ENCODE results near the gene SWSAP1.

Gene SWSAP1

GRCh38 chr19:11361771-11362731, 12.4 kb upstream of the SWSAP1 start:
- no peaks in the 10 kb centered on the region; the same call in 1 of the 2 replicates for H3K4me1 ChIP-seq (ENCODE audit: insufficient read depth, low read length)
- H3K9ac ChIP-seq (ENCODE audit: low read depth, low read length): peak overlapping the region; percentile 35; the same call in 1 of the 2 replicates
- no peaks in the 10 kb centered on the region for H3K9me3 ChIP-seq (ENCODE audit: control insufficient read depth, insufficient read depth, low read length)
- H3K36me3 ChIP-seq (ENCODE audit: insufficient read depth, low read length): no peaks in the 10 kb centered on the region

- H3K4me1 ChIP-seq (ENCODE audit: insufficient read depth, low read length): no peaks in the 10 kb centered on the region; the same call in 1 of the 2 replicates
- H3K36me3 ChIP-seq (ENCODE audit: insufficient read depth, low read length): no peaks in the 10 kb centered on the region
- no peak overlapping the region for H3K9ac ChIP-seq (ENCODE audit: low read depth, low read length)
- H3K9me3 ChIP-seq (ENCODE audit: control insufficient read depth, insufficient read depth, low read length): no peaks in the 10 kb centered on the region
Measured at GRCh38 chr19:11363881-11364280, 10.6 kb upstream of the SWSAP1 start.

- H3K9me3 ChIP-seq (ENCODE audit: control insufficient read depth, insufficient read depth, low read length): no peaks in the 10 kb centered on the region
- no peaks in the 10 kb centered on the region for H3K36me3 ChIP-seq (ENCODE audit: insufficient read depth, low read length)
- H3K4me1 ChIP-seq (ENCODE audit: insufficient read depth, low read length): no peaks in the 10 kb centered on the region; the same call in 1 of the 2 replicates
- no peak overlapping the region for H3K9ac ChIP-seq (ENCODE audit: low read depth, low read length)
Measured at GRCh38 chr19:11364296-11364904, 10.1 kb upstream of the SWSAP1 start.

GRCh38 chr19:11364935-11365334, 9.5 kb upstream of the SWSAP1 start:
- Histone ChIP-seq H3K9ac (ENCODE audit: low read depth, low read length) (no peak overlapping the region), H3K9me3 (ENCODE audit: control insufficient read depth, insufficient read depth, low read length) (no peaks in the 10 kb centered on the region), H3K36me3 (ENCODE audit: insufficient read depth, low read length) (no peaks in the 10 kb centered on the region), H3K4me1 (ENCODE audit: insufficient read depth, low read length) (no peaks in the 10 kb centered on the region; the same call in 1 of the 2 replicates)

GRCh38 chr19:11365557-11366117, 8.8 kb upstream of the SWSAP1 start:
- Histone ChIP-seq H3K4me1 (ENCODE audit: insufficient read depth, low read length) (no peaks in the 10 kb centered on the region; the same call in 1 of the 2 replicates), H3K9me3 (ENCODE audit: control insufficient read depth, insufficient read depth, low read length) (no peaks in the 10 kb centered on the region), H3K9ac (ENCODE audit: low read depth, low read length) (no peak overlapping the region), H3K36me3 (ENCODE audit: insufficient read depth, low read length) (no peaks in the 10 kb centered on the region)

GRCh38 chr19:11367528-11367927, 6.9 kb upstream of the SWSAP1 start:
- Histone ChIP-seq H3K9ac (ENCODE audit: low read depth, low read length) (no peak overlapping the region), H3K36me3 (ENCODE audit: insufficient read depth, low read length) (no peaks in the 10 kb centered on the region), H3K9me3 (ENCODE audit: control insufficient read depth, insufficient read depth, low read length) (no peaks in the 10 kb centered on the region), H3K4me1 (ENCODE audit: insufficient read depth, low read length) (no peaks in the 10 kb centered on the region)

- H3K36me3 ChIP-seq (ENCODE audit: insufficient read depth, low read length): no peaks in the 10 kb centered on the region
Measured at GRCh38 chr19:11370744-11371143, 3.7 kb upstream of the SWSAP1 start.

GRCh38 chr19:11373166-11373884, 1.1 kb upstream of the SWSAP1 start:
- Histone ChIP-seq H3K9ac (ENCODE audit: low read depth, low read length) (peak overlapping the region; percentile 85; the same call in 1 of the 2 replicates), H3K9me3 (ENCODE audit: control insufficient read depth, insufficient read depth, low read length) (no peaks in the 10 kb centered on the region), H3K36me3 (ENCODE audit: insufficient read depth, low read length) (no peaks in the 10 kb centered on the region), H3K4me1 (ENCODE audit: insufficient read depth, low read length) (no peaks in the 10 kb centered on the region; the same call in 1 of the 2 replicates)

More at GRCh38 chr19:11370744-11371143, 3.7 kb upstream of the SWSAP1 start:
- H3K9me3 ChIP-seq (ENCODE audit: control insufficient read depth, insufficient read depth, low read length): no peaks in the 10 kb centered on the region
- no peaks in the 10 kb centered on the region for H3K4me1 ChIP-seq (ENCODE audit: insufficient read depth, low read length)
- H3K9ac ChIP-seq (ENCODE audit: low read depth, low read length): no peak overlapping the region

- Histone ChIP-seq H3K4me1 (ENCODE audit: insufficient read depth, low read length) (no peaks in the 10 kb centered on the region; the same call in 1 of the 2 replicates), H3K9ac (ENCODE audit: low read depth, low read length) (peak overlapping the region; percentile 85; the same call in 1 of the 2 replicates), H3K36me3 (ENCODE audit: insufficient read depth, low read length) (no peaks in the 10 kb centered on the region), H3K9me3 (ENCODE audit: control insufficient read depth, insufficient read depth, low read length) (no peaks in the 10 kb centered on the region)
Measured at GRCh38 chr19:11373885-11374432, 507 bp upstream of the SWSAP1 start.

- H3K4me1 ChIP-seq (ENCODE audit: insufficient read depth, low read length): no peaks in the 10 kb centered on the region; the same call in 1 of the 2 replicates
- H3K9ac ChIP-seq (ENCODE audit: low read depth, low read length): peak overlapping the region; percentile 85
- no peaks in the 10 kb centered on the region for H3K36me3 ChIP-seq (ENCODE audit: insufficient read depth, low read length)
- H3K9me3 ChIP-seq (ENCODE audit: control insufficient read depth, insufficient read depth, low read length): no peaks in the 10 kb centered on the region
Measured at GRCh38 chr19:11375143-11375948, 880 bp downstream of the SWSAP1 start.

GRCh38 chr19:11377237-11377636, 2.8 kb downstream of the SWSAP1 start:
- H3K4me1 ChIP-seq (ENCODE audit: insufficient read depth, low read length): no peaks in the 10 kb centered on the region; the same call in 1 of the 2 replicates

GRCh38 chr19:11377756-11378155, 3.3 kb downstream of the SWSAP1 start:
- Histone ChIP-seq H3K9me3 (ENCODE audit: control insufficient read depth, insufficient read depth, low read length) (no peaks in the 10 kb centered on the region), H3K4me1 (ENCODE audit: insufficient read depth, low read length) (no peaks in the 10 kb centered on the region; the same call in 1 of the 2 replicates), H3K9ac (ENCODE audit: low read depth, low read length) (no peak overlapping the region), H3K36me3 (ENCODE audit: insufficient read depth, low read length) (no peaks in the 10 kb centered on the region)

More at GRCh38 chr19:11377237-11377636, 2.8 kb downstream of the SWSAP1 start:
- H3K9ac ChIP-seq (ENCODE audit: low read depth, low read length): no peak overlapping the region
- H3K9me3 ChIP-seq (ENCODE audit: control insufficient read depth, insufficient read depth, low read length): no peaks in the 10 kb centered on the region
- H3K36me3 ChIP-seq (ENCODE audit: insufficient read depth, low read length): no peaks in the 10 kb centered on the region

Measured in ES-I3 (cell line).